HCT116 (cell line): ENCODE results near the gene MICALL2.

Source experiments
- CBX3 ChIP-seq: IDR thresholded peaks from 2 replicates; pipeline ENCODE4 v1.6.1; 2012; ENCODE audit warnings: low read depth
- CTCF ChIP-seq, 3 experiments: fragments of 200-600 bp in 1 of 3; sonication (generic) in 1 of 3; IDR thresholded peaks in 2 of 3; conservative IDR thresholded peaks in 1 of 3; 2 replicates each; pipeline ENCODE4 v1.5.1; 2012 to 2017; ENCODE audit warnings: low read depth in 2 of 3, low read length in 2 of 3, antibody characterized with exemption in 1 of 3, borderline replicate concordance in 1 of 3, control low read depth in 1 of 3, mild to moderate bottlenecking in 1 of 3, mixed read lengths in 1 of 3, mixed run types in 1 of 3, moderate library complexity in 1 of 3; ENCODE audit not compliant: insufficient read depth in 1 of 3
- EGR1 ChIP-seq: IDR thresholded peaks from 2 replicates; pipeline ENCODE4 v1.6.1; 2012; ENCODE audit warnings: low read depth
- POLR2A ChIP-seq: IDR thresholded peaks from 2 replicates; pipeline ENCODE4 v1.7.0; 2011; ENCODE audit warnings: borderline replicate concordance; ENCODE audit not compliant: insufficient read depth, insufficient read length; ENCODE audit errors: extremely low read depth
- POLR2AphosphoS5 ChIP-seq: IDR thresholded peaks from 2 replicates; pipeline ENCODE4 v1.6.1; 2011; ENCODE audit warnings: mild to moderate bottlenecking, low read depth, low read length, moderate library complexity
- RAD21 ChIP-seq: IDR thresholded peaks from 2 replicates; pipeline ENCODE4 v1.6.1; 2012; ENCODE audit warnings: low read depth, mild to moderate bottlenecking
- REST ChIP-seq: IDR thresholded peaks from 2 replicates; pipeline ENCODE4 v1.6.1; 2012; ENCODE audit warnings: low read depth
- SRF ChIP-seq: IDR thresholded peaks from 2 replicates; pipeline ENCODE4 v1.6.1; 2012; ENCODE audit warnings: low read depth
- TF ChIP-seq, protein P1 (sequence below): IDR thresholded peaks from 2 replicates; pipeline ENCODE4 v1.6.1; 2012

- TF ChIP-seq, protein P1, sequence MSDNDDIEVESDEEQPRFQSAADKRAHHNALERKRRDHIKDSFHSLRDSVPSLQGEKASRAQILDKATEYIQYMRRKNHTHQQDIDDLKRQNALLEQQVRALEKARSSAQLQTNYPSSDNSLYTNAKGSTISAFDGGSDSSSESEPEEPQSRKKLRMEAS, result no peak
- TF ChIP-seq CTCF (IDR thresholded peaks at IDR 0.05 in 2 of 3, conservative IDR thresholded peaks at IDR 0.05 in 1 of 3; ENCODE audit: borderline replicate concordance in 1 of 3, insufficient read depth in 1 of 3, low read depth in 2 of 3, low read length in 2 of 3) (no peak), POLR2A (no peak), EGR1 (no peak), RAD21 (no peak), POLR2AphosphoS5 (no peak), CBX3 (no peak), SRF (no peak), REST (no peak)
Observed at GRCh38 chr7:1483536-1484505, 24.6 kb upstream of the MICALL2 start.
